HCT116 (cell line): ENCODE results near the gene ARHGEF18.

Experiments used
- EGR1 ChIP-seq: IDR thresholded peaks from 2 replicates; pipeline ENCODE4 v1.6.1; 2012; ENCODE audit warnings: low read depth
- EZH2 ChIP-seq: fragments of 200-600 bp; sonication (generic); IDR thresholded peaks from 2 replicates; pipeline ENCODE4 v1.6.1; 2017; ENCODE audit warnings: antibody characterized with exemption, mixed run types
- JUND ChIP-seq: IDR thresholded peaks from 2 replicates; pipeline ENCODE4 v1.6.1; 2012
- POLR2A ChIP-seq: IDR thresholded peaks from 2 replicates; pipeline ENCODE4 v1.7.0; 2011; ENCODE audit warnings: borderline replicate concordance; ENCODE audit not compliant: insufficient read depth, insufficient read length; ENCODE audit errors: extremely low read depth
- POLR2AphosphoS5 ChIP-seq: IDR thresholded peaks from 2 replicates; pipeline ENCODE4 v1.6.1; 2011; ENCODE audit warnings: mild to moderate bottlenecking, low read depth, low read length, moderate library complexity
- RAD21 ChIP-seq: IDR thresholded peaks from 2 replicates; pipeline ENCODE4 v1.6.1; 2012; ENCODE audit warnings: low read depth, mild to moderate bottlenecking
- SRF ChIP-seq: IDR thresholded peaks from 2 replicates; pipeline ENCODE4 v1.6.1; 2012; ENCODE audit warnings: low read depth
- ZFX ChIP-seq: fragments of 450-650 bp; IDR thresholded peaks from 2 replicates; pipeline ENCODE4 v1.6.1; 2017
- TF ChIP-seq, protein P1 (sequence below): IDR thresholded peaks from 2 replicates; pipeline ENCODE4 v1.6.1; 2012
- TF ChIP-seq, protein P2 (sequence below), 3 experiments: fragments of 200-600 bp in 1 of 3; sonication (generic) in 1 of 3; IDR thresholded peaks in 2 of 3; conservative IDR thresholded peaks in 1 of 3; 2 replicates each; pipeline ENCODE4 v1.5.1; 2012 to 2017; ENCODE audit warnings: low read depth in 2 of 3, low read length in 2 of 3, antibody characterized with exemption in 1 of 3, borderline replicate concordance in 1 of 3, control low read depth in 1 of 3, mild to moderate bottlenecking in 1 of 3, mixed read lengths in 1 of 3, mixed run types in 1 of 3, moderate library complexity in 1 of 3; ENCODE audit not compliant: insufficient read depth in 1 of 3

DNA sequence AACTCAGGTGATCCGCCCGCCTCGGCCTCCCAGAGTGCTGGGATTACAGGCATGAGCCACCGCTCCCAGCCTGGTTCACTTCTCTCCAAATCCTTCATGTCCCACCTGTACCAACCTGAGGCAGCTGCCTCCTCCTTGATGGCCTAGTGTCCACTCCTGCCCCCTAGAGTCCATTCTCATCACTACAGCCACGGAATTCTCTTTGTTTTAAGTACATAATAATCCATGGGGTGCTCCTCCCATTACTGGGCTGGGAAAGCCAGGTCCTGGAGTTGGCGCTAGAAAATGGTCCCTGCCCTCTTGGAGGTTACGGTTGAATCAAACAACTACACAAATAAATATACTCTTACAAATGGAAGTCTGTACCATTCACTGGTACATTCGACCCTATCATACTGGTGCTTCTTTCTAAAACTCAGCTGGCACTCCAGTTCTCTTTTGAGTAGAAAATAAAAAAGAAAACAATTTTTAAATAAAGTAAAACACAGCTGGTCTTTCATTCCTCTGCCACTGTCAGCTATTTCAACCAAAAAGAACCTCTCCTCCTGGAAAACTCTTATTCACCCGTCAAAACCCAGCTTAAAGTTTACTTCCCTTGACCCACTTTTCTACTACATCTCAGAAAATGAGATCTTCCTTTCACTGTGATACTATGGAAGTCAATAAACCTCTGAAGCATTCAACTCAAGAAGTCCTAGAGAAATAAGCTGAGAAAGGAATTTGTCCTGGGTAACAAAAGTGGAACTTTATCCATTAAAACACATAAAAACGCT is 22.4 kb upstream of the ARHGEF18 start:
- TF ChIP-seq POLR2A (no peak), EZH2 (no peak), POLR2AphosphoS5 (no peak), SRF (no peak), JUND (no peak), RAD21 (peak; percentile 44), ZFX (no peak), EGR1 (no peak)
- TF ChIP-seq, protein P1, sequence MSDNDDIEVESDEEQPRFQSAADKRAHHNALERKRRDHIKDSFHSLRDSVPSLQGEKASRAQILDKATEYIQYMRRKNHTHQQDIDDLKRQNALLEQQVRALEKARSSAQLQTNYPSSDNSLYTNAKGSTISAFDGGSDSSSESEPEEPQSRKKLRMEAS = no peak
- TF ChIP-seq, protein P2, sequence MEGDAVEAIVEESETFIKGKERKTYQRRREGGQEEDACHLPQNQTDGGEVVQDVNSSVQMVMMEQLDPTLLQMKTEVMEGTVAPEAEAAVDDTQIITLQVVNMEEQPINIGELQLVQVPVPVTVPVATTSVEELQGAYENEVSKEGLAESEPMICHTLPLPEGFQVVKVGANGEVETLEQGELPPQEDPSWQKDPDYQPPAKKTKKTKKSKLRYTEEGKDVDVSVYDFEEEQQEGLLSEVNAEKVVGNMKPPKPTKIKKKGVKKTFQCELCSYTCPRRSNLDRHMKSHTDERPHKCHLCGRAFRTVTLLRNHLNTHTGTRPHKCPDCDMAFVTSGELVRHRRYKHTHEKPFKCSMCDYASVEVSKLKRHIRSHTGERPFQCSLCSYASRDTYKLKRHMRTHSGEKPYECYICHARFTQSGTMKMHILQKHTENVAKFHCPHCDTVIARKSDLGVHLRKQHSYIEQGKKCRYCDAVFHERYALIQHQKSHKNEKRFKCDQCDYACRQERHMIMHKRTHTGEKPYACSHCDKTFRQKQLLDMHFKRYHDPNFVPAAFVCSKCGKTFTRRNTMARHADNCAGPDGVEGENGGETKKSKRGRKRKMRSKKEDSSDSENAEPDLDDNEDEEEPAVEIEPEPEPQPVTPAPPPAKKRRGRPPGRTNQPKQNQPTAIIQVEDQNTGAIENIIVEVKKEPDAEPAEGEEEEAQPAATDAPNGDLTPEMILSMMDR (IDR thresholded peaks at IDR 0.05 in 2 of 3, conservative IDR thresholded peaks at IDR 0.05 in 1 of 3; ENCODE audit: borderline replicate concordance in 1 of 3, insufficient read depth in 1 of 3, low read depth in 2 of 3, low read length in 2 of 3) = peak; percentile 27 to 62 (median 60); a peak in 5 of 6 replicates
